Ovary (tissue), 9 donors: Measurements from ENCODE around the gene ALDH1A3. TPM values are rescaled to one million over a fixed set of nuclear protein-coding genes. Genes with fewer than 3 reads are reported as not detected.

ENCODE experiments used
- DNase-seq, 5 donors: peaks; one replicate each; pipeline ENCODE4 v3.0.0-alpha.2; 2019 to 2020
- H3K27ac ChIP-seq, 2 donors: fragments of 200-600 bp; one replicate each; pipeline versions ENCODE4 v1.5.1 to v1.8.0; 2019 to 2022
- H3K27me3 ChIP-seq: fragments of 200-600 bp; one replicate; pipeline ENCODE4 v1.8.0; 2022
- H3K36me3 ChIP-seq: fragments of 200-600 bp; sonication (generic); one replicate; pipeline ENCODE4 v1.5.1; 2019
- H3K4me1 ChIP-seq: one replicate; pipeline ENCODE4 v1.8.1; 2013; ENCODE audit warnings: mild to moderate bottlenecking, moderate library complexity; ENCODE audit not compliant: insufficient read depth
- H3K4me3 ChIP-seq: fragments of 200-600 bp; sonication (generic); one replicate; pipeline ENCODE4 v1.5.1; 2017
- H3K9me3 ChIP-seq, 2 donors: fragments of 200-600 bp in 1 of 2; sonication (generic) in 1 of 2; one replicate each; pipeline versions ENCODE4 v1.5.1 to v1.8.1; 2013 to 2019; ENCODE audit warnings: mild to moderate bottlenecking in 1 of 2, moderate library complexity in 1 of 2
- CTCF ChIP-seq, 3 donors: fragments of 450-650 bp in 2 of 3; fragments of 200-600 bp in 1 of 3; IDR thresholded peaks; one replicate each; pipeline versions ENCODE4 v1.5.1 to v1.8.0; 2016 to 2022; ENCODE audit warnings: antibody characterized with exemption in 3 of 3, mild to moderate bottlenecking in 1 of 3
- EP300 ChIP-seq: sonication (generic); formaldehyde crosslinking; IDR thresholded peaks from one replicate; pipeline ENCODE4 v1.6.1; 2017; ENCODE audit warnings: antibody characterized with exemption
- POLR2A ChIP-seq: fragments of 450-650 bp; IDR thresholded peaks from one replicate; pipeline ENCODE4 v1.6.1; 2017; ENCODE audit warnings: antibody characterized with exemption, mild to moderate bottlenecking, moderate library complexity
- WGBS, 3 donors: extraction: QIAGEN DNeasy Blood & Tissue Kit in 1 of 3; methylation state at CpG; one replicate each; pipeline versions ENCODE4 v1.1.5 to v1.1.7; 2013 to 2017; 5-methylcytosine and 5-hydroxymethylcytosine counted together
- intact Hi-C, 4 donors: fragments of 100-400 bp; cut with DNase I; formaldehyde crosslinking; loops; one replicate each; pipeline versions ENCODE4 v1.11.0 to v1.15.1; 2022 to 2023
- polyA plus RNA-seq, 2 donors: library from polyadenylated mRNA; stranded (reverse); fragments of 200-250 nt in 1 of 2; fragments of 350-450 nt in 1 of 2; fragmentation: Illumina TruSeq in 1 of 2; extraction: RNeasy Lipid Tissue Mini Kit (QIAGEN cat#74804) in 1 of 2; gene quantifications; one replicate each; pipeline ENCODE4 v1.2.3, GENCODE V29; 2013 to 2014
- total RNA-seq, 7 donors: library from RNA; depleted of rRNA in 2 of 7; stranded (reverse); fragments of >200 nt in 2 of 7; fragmentation: NEBNext Ultra II Directional in 3 of 7; extraction: Animal tissue kit (Norgen Biotek cat#: 25700) in 3 of 7; gene quantifications; one replicate each; pipeline versions ENCODE4 v1.1.0 to v1.2.4, GENCODE V29; 2016 to 2023
- donor health status: DM: no; HTN: no; CAD: no; lungs with moderate emphysema.
- donor health status: DM: no; HTN: no; CAD: no.
- donor health status: Bipolar disorder and iron deficiency.
- donor health status: DM: yes; HTN: yes; CAD: no.
- donor health status: DM: no; HTN: no; CAD: no.
- donor health status: DM: yes; HTN: yes; CAD: no.

The ALDH1A3 gene
- total and polyA plus RNA-seq, 9 donors: 2.2 to 73.2 (median 9.9) TPM

GRCh38 chr15:100939791-100940190 lies 60.2 kb downstream of the ALDH1A3 start:
- H3K4me1 ChIP-seq: no peaks in the 10 kb centered on the region
- TF ChIP-seq EP300: no peak
- no peak for TF ChIP-seq CTCF (IDR thresholded peaks at IDR 0.05)
- TF ChIP-seq POLR2A: no peak
- DNase-seq: no peak
- intact Hi-C loops: no loop called here
- H3K27ac ChIP-seq: no peak overlapping the region
- H3K9me3 ChIP-seq: no peaks in the 10 kb centered on the region
- H3K36me3 ChIP-seq: no peaks in the 10 kb centered on the region
- no peak overlapping the region for H3K4me3 ChIP-seq
- H3K27me3 ChIP-seq: no peaks in the 10 kb centered on the region
- WGBS, 3 donors: 93 to 96% (median 93%) methylated on average over 4 of the region's 4 CpGs

- Histone ChIP-seq H3K27ac (no peak overlapping the region), H3K36me3 (no peaks in the 10 kb centered on the region), H3K9me3 (no peaks in the 10 kb centered on the region), H3K27me3 (no peaks in the 10 kb centered on the region), H3K4me3 (no peak overlapping the region), H3K4me1 (no peaks in the 10 kb centered on the region)
- intact Hi-C loops: no loop called here
- TF ChIP-seq CTCF (IDR thresholded peaks at IDR 0.05) (no peak), EP300 (no peak), POLR2A (no peak)
- no peak for DNase-seq
- 68 to 74% (median 70%) methylated on average over 2 of the region's 2 CpGs for WGBS, 3 donors
Observed at GRCh38 chr15:100940767-100941379, 61.2 kb downstream of the ALDH1A3 start.

GRCh38 chr15:100941536-100941935 lies 61.9 kb downstream of the ALDH1A3 start:
- no peak for DNase-seq
- H3K4me3 ChIP-seq: no peak overlapping the region
- H3K9me3 ChIP-seq: no peaks in the 10 kb centered on the region
- no peaks in the 10 kb centered on the region for H3K4me1 ChIP-seq
- intact Hi-C loops: no loop called here
- no peaks in the 10 kb centered on the region for H3K36me3 ChIP-seq
- no peak overlapping the region for H3K27ac ChIP-seq
- no peaks in the 10 kb centered on the region for H3K27me3 ChIP-seq
- TF ChIP-seq POLR2A (no peak), CTCF (IDR thresholded peaks at IDR 0.05) (no peak), EP300 (no peak)
- 78 to 83% (median 82%) methylated on average over 10 of the region's 10 CpGs for WGBS, 3 donors

GRCh38 chr15:100942656-100943425 lies 63.2 kb downstream of the ALDH1A3 start:
- TF ChIP-seq EP300: no peak
- no peak for TF ChIP-seq CTCF (IDR thresholded peaks at IDR 0.05)
- TF ChIP-seq POLR2A: no peak
- no peak for DNase-seq
- Histone ChIP-seq H3K36me3 (no peaks in the 10 kb centered on the region), H3K4me1 (no peaks in the 10 kb centered on the region), H3K4me3 (no peak overlapping the region), H3K9me3 (no peaks in the 10 kb centered on the region), H3K27ac (no peak overlapping the region), H3K27me3 (no peaks in the 10 kb centered on the region)
- intact Hi-C loops: no loop called here
- 89 to 92% (median 91%) methylated on average over 10 of the region's 10 CpGs for whole genome bisulfite sequencing, 3 donors
